Subcutaneous adipose tissue (tissue), 4 donors: ENCODE measurements around the gene KRT12. TPM values are rescaled to one million over a fixed set of nuclear protein-coding genes. Genes with fewer than 3 reads are reported as not detected.

Experiments
- total RNA-seq, 4 donors: library from RNA; depleted of rRNA; stranded (reverse); fragments of >200 nt; gene quantifications; one replicate each; pipeline ENCODE4 v1.1.0, GENCODE V29; 2016
- TF ChIP-seq, protein P1 (sequence below): fragments of 450-650 bp; IDR thresholded peaks from one replicate; pipeline ENCODE4 v1.5.1; 2016; ENCODE audit warnings: low read depth, mild to moderate bottlenecking, control low read depth, antibody characterized with exemption, moderate library complexity

Gene KRT12
- total RNA-seq = 1 to 10 TPM in 1 of 4 donors, not detected in 3; 1.2 TPM

DNA sequence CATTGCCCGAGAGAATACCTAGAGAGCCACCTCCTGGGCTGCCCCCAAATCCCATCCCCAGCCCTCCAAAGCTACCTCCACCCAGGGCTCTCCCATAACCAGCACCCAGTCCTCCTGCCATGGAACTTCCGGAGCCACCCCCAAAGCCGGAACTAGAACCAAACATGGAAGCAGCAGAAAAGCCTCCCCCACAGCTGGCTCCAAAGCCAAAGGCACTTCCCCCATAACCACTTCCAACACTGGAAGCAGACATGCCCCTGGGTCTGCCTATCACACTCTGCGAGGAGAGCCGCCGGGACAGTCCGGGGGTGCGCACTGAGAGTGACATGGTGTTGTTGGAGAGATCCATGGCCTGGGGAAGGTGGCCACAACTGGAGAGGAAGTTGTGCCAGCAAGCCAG, at the start of gene KRT12:
TSS of gene KRT12 (minus strand) at position 386 of the 400 bp plus-strand sequence. CDS start at position 349, 37 bp downstream.
- TF ChIP-seq, protein P1, sequence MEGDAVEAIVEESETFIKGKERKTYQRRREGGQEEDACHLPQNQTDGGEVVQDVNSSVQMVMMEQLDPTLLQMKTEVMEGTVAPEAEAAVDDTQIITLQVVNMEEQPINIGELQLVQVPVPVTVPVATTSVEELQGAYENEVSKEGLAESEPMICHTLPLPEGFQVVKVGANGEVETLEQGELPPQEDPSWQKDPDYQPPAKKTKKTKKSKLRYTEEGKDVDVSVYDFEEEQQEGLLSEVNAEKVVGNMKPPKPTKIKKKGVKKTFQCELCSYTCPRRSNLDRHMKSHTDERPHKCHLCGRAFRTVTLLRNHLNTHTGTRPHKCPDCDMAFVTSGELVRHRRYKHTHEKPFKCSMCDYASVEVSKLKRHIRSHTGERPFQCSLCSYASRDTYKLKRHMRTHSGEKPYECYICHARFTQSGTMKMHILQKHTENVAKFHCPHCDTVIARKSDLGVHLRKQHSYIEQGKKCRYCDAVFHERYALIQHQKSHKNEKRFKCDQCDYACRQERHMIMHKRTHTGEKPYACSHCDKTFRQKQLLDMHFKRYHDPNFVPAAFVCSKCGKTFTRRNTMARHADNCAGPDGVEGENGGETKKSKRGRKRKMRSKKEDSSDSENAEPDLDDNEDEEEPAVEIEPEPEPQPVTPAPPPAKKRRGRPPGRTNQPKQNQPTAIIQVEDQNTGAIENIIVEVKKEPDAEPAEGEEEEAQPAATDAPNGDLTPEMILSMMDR = no peak

DNA sequence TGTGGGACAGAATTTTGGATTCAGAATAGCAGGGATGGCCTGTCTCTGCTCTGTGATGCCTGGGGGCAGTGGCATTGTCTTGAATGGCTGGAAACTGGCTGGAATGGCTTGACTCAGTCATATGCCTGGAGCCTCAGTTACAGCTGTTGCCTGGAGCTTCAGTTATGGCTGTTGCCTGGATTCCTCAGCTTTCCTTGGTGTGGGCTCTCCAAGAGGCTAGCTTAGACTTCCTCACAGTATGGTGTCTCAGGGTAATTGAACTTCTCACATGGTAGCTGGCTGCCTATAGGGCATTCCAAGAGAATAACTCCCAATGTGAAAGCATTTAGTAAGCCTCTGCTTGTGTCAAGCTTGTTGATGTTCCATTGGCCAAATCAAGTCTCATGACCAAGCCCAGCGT, 49.3 kb upstream of the KRT12 start:
- TF ChIP-seq, protein P1 = no peak

- TF ChIP-seq, protein P1 = no peak
Measured at GRCh38 chr17:40915721-40916256, 48.8 kb upstream of the KRT12 start.

GRCh38 chr17:40915199-40915661, 48.2 kb upstream of the KRT12 start:
- TF ChIP-seq, protein P1 = no peak

DNA sequence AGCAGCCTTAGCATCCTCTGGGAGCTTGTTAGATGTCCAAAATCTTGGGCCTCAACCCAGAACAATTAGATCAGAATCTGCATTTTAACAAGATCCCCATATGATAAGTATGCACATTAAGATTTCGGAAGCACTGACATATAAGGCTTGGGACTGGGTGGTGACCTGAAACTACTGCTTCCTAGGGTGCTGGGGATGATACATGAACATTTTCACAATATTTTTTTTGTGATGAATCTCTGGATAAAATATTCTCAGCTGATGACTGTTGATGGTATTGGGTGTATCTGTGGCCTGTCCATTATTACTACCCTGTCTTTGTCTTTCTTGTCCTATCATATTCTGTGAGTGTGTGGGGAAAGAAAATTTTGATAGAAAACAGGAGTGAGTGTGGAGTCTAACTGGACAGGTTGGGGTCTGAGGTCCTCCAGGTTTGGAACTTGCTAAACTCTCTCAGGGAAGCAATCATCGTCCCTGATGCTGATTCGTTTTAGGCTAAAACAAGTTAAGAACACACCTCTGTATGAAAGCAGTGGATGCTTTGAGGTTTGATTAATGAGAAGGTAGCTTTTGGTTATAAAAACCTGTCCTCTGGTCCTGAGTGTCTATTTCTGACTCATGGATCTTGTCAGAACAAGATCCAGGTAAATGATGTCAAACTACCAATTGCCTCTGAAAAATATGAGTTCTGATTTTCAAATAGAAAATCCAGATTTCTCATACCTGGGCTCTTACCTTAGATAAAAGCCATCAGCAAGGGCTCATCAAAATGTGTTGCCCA, 47.2 kb upstream of the KRT12 start:
- TF ChIP-seq, protein P1 = no peak

GRCh38 chr17:40912486-40913210, 45.6 kb upstream of the KRT12 start:
- TF ChIP-seq, protein P1 = no peak

GRCh38 chr17:40910441-40910841, 43.4 kb upstream of the KRT12 start:
- TF ChIP-seq, protein P1 = no peak
